HTERT RPE-1 (cell line): ENCODE results near the gene MYO1E.

ENCODE experiments used
- in situ Hi-C: fragments of 300-500 bp; cut with MboI; formaldehyde crosslinking; loops from 4 replicates; pipeline ENCODE4 v1.14.3; 2020; ENCODE audit warnings: low sequenced_read_pairs

MYO1E gene

DNA sequence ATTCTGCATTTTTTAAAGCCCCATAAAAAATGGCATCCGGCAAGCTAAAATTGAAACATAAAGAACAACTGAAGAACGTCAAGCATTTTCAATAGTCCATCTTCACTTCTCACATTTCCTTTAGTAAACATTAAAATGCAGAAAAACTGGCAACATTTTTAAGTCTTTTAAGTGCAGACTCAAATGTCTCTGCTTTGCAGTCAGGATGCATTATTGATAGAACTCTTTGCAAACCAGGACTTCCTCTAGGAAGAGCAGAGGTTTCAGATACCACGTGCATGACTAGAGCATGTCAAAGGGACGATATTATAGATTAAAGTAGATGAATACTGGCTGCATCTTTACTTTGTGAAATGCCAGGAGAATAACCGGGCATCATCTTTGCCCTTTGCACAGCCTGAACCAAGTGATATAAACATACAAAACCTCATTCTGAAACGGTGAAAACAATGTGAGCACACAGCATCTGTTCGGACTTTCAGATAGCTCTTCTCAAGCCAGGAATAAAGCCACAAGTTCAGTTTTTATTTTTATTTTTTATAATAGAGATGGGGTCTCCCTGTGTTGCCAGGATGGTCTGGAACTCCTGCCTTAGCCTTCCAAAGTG is 101.0 kb downstream of the MYO1E start:
- in situ Hi-C loops: no loop called here

DNA sequence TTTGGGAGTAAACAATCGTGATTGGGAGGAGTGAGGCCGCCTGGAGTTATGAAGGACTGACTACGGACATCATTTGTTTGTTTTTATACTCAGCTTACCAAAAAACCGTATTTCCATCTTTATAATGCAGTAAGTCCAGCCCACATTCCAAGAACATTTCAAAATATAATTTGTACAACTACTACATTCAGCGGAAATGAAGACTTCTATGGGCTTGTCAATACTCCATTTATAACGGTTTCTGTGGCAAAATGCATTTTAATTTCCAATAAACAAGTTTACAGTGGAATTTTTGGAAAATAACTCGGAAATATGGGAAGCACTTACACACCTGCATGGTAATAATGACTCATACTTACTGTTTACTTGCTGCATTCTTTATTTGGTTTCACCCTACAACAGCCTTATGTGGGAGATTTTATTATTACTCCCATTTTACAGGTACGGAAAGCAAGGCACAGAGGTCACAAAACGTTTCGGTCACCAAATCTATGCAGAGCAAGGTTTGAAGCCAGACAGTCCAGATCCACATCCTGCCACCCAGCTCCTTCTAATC is 103.7 kb downstream of the MYO1E start:
- in situ Hi-C loops: no loop called here

DNA sequence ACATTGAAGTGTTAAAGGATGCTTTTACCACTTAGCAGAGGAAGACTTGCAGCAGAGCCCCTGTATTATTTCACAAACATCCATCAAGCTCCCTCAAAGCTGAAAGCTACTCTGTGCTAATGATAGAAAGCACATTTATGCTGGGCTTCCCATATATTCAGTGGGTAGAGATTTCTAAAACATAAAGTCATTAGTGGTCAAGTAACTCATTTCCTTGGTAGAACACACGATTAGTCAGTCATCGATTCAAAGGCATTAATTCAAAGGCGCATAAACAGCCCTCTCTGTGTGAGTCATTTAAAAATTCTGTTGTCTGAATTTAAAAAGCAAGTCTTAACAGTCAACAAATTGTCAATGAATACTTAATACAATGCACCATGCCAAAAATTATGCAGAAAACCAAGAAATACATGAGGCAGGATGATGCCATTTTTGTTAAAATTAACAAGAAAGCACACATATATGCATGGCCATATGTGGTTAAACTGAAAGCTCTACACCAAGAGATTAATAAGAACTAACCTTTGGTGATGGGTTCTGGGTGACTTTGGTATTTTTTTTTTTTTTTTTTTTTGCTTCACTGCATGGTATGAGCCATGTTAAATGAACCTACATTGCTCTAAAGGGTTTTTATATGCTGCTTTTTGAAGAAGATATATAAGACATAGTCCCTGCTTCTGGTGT is 104.4 kb downstream of the MYO1E start:
- in situ Hi-C loops: no loop called here

DNA sequence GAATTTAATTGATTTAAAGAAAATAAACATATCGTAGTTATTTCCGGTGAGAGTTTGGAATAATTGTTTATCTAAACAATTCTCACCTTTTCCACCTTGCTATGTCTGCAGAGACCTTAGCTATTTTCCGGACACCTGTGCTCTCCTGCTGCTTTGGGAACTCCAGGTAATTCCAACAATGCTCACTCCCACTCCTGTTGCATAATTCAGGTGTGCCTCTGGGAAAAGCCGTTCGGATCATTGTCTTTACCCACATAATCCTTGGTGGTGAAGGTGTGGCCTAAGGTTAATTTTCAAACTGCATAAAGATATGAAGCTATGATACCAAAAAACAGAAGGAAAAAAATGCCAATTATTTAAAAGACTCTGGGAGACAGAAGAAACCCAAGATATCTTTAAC is 106.6 kb downstream of the MYO1E start:
- in situ Hi-C loops: no loop called here

DNA sequence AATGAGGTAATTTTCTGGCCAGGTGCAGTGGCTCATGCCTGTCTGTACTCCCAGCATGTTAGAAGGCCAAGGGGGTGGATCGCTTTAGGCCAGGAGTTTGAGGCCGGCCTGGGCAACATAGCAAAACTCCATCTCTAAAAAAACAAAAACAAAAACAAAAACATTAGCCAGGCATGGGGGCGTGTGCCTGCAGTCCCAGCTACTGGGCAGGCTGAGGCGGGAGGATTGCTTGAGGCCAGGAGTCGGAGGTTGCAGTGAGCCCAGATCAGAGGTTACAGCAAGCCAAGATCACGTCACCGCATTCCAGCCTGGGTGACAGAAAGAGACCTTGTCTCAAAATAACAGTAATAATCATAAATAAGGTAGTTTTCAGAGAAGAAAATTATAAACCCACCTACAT is 110.4 kb downstream of the MYO1E start:
- in situ Hi-C loops: no loop called here

DNA sequence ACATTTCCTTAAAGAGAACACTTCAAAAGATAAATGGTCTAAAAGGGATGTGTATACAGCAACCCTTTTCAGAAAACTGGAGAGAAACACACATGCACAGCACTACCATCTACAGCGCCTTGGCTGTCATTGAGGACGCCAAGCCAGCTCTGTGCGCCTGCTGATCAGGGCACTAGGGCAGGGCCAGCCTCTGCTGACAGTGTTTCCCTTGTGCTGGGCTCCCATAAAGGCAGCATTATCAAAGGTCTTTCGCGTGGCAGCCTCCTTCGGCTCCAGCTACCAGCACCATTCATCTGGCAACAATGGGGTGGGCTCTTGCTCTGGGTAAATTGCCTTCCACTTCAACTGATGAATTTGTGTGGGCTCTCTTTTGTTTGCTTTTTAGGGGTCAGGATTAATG is 112.6 kb downstream of the MYO1E start:
- in situ Hi-C loops: no loop called here

DNA sequence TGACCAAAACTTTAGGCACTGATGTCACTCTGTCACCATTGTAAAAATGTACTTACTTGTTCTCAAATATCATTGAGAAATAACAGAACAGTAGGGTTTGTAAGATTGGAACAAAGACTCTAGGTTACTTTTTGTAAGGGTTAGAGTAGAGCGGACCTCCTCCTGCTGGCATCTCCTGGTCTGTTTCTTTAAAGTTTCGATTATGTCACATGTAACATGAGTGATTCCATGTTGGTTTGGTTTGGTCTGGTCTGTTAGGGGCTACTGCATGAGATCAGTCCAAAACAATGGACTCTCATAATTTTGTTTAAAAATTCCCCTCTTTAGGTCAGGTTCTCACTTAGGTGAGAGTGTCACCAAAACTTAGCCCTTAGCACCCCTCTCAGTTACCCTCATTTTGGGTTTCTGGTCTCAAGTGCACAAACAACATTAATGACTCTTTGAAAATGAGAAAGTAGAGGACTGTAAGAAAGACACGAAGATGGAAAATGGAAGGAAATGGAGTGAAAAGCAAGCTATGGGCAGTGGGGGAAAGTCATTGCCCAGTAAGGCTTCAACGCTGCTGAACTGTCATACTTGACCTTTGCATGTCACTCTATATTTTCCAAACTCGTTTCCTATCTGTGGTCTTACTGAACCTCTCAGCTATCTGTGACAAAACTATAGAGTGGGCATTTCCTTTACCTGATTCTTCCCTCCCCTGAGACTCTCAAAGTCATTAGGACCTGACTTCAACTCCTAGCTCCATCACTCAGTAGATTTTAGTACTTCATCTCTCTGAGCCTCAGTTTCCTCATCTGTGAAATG is 113.3 kb downstream of the MYO1E start:
- in situ Hi-C loops: no loop called here

DNA sequence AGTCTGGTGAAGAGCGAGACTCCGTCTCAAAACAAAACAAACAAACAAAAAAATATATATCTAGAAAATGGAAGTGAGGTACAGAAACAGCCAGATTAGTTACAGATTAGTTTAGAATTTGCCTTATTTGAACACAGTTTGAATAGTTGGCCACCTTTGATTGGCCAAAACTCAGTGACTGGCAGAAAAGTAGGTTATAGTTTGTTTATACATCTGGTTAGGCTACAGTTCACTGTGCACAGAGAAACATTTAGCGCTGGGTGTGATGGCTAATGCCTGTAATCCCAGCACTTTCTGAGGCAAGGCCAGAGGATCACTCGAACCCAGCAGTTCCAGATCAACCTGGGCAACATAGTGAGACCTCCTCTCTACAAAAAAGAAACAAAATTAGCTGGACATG is 114.4 kb downstream of the MYO1E start:
- in situ Hi-C loops: no loop called here

DNA sequence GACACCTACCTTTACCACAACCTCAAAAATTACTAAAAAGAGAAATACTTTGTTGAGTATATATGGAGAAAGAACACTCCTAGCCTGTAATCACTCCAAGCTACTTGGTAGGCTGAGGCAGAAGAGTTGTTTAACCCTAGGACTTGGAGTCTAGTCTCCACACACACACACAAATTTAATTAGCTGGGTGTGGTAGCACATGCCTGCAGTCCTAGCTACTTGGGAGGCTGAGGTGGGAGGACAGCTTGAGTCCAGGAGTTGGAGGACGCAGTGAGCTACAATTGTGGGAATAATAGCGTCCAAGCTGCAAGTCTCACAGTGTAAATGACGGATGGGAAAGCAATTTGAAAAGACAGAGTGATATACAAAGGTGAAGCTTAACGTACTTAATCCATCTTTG is 115.5 kb downstream of the MYO1E start:
- in situ Hi-C loops: no loop called here

DNA sequence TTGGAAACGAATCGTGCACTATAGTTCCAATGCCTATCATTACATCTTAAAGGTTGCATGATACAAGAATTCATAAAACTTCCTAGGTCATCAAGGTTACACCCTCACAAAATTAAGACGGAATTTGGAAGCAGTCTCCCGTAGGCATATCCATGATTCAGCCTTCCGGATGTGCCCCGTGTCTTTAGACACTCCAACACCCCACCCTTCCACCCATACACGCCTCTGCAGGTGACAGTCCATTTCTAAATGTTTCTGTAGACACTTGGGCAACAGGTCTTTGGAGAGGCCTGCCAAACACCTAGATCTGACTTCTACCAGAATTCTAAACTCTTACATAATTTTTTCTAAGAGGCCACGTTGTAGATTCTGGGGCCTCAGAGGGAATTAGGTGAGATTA is 116.2 kb downstream of the MYO1E start:
- in situ Hi-C loops: no loop called here

DNA sequence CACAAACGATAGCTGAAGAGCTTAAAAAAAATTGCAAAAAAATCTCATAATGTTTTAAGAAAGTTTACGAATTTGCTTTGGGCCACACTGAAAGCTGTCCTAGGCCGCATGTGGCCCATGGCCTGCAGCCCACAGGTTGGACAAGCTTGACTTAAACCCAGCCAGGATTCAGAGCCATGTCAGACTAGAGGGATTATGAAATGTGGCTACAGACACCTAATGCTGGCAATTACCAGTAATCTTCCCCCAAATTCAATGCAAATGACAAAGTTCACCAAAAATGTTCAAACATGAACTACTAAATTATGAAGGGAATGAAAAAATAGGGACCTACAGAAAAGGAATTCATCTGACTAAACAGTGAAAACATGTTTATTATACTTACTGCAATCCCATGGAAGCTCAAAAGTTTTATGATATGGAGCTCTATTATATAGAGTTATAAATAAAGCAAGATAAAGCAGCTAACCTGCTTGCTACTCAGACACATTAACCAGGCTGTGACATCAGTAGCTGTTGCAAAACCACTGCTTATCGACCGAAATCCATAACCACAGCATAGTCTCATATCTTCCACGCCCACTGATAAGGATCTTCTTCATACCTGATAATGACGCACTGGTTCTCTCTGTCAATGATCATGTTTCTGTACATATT is 116.9 kb downstream of the MYO1E start:
- in situ Hi-C loops: no loop called here

DNA sequence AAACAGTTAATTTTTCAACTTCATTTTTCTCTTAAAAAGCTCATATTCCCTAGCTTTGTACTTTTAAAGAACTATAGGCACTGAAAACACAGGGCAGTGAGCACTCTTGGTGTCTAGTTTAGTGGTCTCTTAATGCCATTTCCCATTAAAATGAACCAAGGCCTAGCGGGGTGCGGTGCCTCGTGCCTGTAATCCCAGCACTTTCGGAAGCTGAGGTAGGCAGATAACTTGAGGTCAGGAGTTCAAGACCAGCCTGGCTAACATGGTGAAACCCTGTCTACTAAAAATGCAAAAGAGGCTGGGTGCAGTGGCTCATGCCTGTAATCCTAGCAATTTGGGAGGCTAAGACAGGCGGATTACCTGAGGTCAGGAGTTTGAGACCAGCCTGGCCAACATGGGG is 120.5 kb downstream of the MYO1E start:
- in situ Hi-C loops: no loop called here

DNA sequence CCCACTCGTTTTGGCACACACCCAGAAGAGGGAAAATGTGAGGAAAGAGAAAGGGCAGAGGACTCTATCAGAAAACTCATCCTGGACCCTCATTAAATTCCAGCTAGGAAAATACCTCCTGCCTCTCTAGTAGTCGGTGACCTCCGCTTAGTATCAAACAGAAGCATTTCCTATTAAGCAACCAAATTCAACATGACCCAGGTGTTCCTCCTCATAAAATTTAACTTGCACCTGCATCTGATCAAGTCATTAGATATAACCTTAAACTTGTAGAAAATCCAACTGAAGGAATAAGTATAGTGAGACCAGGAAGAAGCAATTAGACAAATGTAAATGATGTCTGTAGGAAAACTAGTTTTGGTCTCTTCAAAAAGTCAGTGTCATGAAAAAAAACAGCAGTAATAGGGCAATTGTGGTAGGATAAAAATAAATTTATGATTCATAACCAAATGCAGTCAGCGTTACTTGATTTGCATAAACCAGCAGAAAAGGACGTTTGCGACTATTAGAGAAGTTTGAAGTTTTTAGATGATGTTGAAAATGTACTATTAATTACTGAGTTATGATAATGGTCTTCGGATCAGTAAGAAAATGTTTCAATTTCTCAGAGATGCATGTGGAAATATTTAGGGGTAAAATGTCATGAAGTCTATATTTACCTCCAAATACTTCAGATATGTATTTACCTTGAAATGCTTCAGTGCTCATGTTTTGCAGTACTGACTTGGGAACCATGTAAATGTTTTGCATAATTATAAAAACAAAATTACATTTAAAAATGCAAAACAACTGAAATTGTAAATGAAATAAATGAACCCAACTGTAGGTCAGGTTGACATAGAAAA is 121.4 kb downstream of the MYO1E start:
- in situ Hi-C loops: no loop called here

DNA sequence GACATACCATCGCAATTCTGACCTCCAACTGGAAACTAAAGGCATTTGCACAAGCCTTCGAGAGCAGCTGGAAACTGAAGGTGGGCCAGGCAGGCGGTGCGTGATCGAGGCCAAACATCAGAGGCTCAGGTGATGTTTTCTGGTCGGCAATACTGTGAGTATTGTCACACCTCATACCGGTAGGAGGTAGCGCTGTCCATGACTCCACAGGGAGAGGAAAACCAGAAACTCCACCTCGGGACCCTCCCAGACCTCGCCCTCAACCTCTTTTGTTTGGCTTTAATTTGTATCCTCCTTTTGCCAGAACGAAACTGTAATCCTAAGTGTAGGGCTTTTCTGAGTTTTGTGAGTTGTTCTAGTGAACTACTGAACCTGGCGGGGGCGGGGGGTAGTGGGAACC is 122.4 kb downstream of the MYO1E start:
- in situ Hi-C loops: no loop called here

DNA sequence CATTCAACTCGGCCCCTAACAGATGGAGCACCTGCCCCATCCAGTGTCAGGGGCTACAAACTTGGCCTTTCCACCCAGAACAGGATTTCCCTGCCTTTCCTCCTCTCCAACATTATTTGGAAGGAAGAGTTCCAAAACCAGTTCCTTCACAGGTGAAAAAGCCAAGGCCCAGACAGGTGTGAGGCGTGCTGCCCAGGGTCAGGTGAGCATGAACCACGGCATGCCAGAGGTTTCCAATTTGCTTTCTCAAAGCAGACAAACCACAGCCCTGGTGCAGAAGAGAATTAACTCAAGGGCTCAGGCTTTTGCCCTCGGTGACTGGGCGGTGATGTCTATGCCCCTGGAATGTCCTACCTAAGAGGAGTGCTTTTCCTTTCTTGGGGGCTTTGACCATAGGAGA is 122.9 kb downstream of the MYO1E start:
- in situ Hi-C loops: no loop called here

DNA sequence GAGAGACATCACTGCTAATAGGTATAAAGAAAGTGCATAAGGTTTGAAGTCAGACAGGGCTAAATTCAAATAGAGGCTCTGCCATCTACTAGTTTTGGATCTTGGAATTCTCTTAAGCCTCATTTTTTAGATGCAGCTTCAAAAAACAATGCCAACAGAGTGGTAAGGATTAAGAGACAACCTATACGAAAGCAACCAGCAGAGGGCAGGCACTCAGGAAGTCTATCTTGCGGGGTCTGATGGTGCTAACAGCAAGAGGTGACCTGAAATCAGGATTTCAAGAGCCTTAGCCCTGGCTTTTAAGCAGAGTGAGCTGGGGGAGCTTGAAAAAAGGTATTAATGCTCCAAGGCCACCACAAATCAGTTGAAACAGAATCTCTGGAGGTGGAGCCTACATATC is 125.3 kb downstream of the MYO1E start:
- in situ Hi-C loops: no loop called here

DNA sequence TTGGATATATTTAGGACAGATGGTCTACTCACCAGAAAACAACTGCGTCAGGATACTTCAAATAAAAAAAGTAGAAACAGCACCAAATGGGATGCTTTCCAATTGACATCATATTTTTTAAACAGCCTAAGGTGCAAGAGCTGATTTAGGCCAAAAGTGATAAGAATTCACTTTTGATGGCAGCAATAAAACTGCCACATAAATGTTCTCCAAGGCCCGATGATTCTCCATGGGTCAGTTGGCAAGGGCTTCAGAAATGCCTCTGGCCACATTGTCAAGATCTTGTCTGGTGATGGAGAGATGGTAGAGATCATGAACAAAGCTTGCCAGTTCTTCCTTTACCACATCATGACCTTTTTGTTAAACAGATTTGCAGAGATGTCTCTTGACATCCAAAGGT is 127.1 kb downstream of the MYO1E start:
- in situ Hi-C loops: no loop called here

DNA sequence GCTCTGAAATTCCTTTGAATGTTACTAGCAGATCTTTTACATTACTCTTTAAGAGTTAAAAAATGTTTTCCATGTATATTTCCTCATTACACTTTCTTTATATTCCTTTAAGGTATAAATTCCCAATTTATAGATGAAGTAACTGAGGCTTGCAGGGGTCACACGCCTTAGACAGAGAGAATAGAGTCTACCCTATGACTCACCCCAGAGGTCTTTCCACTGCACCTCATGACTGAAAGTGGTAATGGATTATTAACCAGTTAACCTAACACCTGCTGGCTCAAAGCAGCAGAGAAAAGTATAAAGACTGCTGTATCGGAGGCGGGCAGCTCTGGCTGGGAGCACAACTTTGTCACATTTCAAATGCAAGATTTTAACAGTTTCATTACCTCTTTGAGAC is 128.3 kb downstream of the MYO1E start:
- in situ Hi-C loops: no loop called here

DNA sequence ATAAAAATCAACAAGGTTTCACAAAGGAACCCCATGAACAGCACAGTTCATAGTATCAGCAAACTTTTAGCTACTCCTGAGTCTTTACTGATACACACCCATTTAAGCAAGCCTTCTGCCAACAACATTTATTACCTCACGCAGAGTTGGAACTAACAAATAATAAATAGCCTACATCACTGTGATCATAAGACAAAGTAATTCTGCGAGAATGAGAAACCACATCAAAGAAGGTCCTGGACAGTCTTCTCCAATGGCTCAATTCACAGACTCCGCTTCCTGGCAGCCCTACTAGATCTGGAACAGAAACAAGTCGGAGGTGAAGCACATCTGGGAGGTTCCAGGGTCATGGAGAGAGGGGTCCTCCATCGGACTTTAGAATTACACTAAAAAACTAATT is 129.0 kb downstream of the MYO1E start:
- in situ Hi-C loops: no loop called here

DNA sequence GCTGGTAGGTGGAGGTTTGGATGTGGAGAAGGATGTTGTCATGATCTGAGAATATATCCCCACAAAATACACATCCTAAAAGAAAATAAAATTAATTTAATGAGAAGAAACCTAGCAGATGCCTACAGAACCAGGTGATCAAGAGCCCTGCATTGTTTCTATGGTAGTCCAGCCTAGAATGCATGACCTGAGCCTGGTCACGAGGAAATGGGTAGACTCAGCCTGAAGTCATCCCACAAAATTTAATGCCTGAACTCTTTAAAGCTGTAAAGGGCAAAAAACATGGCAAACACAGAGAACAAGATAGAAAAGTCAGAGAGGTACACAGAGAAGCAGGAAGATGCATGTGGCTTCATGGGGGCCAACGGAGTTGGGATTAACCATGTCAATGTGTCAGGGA is 130.0 kb downstream of the MYO1E start:
- in situ Hi-C loops: no loop called here

DNA sequence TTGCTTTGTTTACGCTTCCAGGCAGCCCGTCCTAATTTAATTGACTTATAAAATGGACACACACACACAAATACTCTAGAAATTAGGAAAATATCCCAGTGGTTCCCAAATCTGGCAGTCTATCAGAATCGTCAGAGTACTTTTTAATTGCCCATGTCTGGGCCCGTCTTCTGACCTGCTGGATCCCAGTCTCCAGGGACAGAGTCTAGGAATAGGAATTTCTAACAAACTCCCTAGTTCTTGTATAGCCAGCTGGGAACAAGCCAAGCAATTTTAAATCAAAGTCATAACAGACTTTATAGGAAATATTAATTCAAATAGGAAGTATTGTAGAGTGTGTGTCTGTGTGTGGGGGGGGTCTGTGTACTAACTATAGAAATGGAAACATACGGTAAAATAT is 132.6 kb downstream of the MYO1E start:
- in situ Hi-C loops: no loop called here
